ENCODE data around the gene ELMO1.

The ELMO1 gene

DNA sequence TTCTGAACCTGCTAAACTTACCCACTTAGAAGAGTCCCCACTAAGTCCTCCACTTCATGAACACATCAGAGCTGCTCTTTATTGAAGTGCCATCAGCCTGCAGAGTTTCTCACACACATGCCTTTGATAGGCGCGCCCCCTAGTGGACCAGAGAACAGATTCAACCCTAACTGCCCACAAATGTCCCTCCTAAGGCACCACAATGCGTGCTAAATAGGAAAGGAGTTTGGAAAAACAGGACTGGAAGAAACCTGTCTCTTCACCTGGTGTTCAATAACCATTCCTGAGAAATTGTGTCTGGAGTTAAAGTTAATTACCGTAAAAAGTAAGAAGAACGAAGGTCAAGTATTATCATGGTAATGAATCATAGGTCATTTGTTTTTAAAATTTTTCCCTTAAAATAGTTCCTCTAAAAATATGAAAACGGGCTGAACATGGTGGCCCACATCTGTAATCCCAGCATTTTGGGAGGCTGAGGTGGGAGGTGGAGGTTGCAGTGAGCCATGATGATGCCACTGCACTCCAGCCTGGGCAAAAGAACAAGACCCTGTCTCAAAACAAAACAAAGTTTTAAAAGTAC lies 249.7 kb downstream of the ELMO1 start:
- Histone ChIP-seq H3K36me3 (ENCODE audit: insufficient read depth, low read depth, low read length) (no peaks in the 10 kb centered on the region), H3K9me3 (ENCODE audit: insufficient read depth, low read depth, low read length) (no peaks in the 10 kb centered on the region), H3K27ac (ENCODE audit: low read length) (no peak overlapping the region), H3K9ac (ENCODE audit: low read depth, low read length) (no peak overlapping the region), H3K4me1 (ENCODE audit: insufficient read depth, low read length) (no peaks in the 10 kb centered on the region), H3K27me3 (ENCODE audit: insufficient read depth, low read length) (no peaks in the 10 kb centered on the region), H3K4me3 (ENCODE audit: low read length) (no peak overlapping the region)

DNA sequence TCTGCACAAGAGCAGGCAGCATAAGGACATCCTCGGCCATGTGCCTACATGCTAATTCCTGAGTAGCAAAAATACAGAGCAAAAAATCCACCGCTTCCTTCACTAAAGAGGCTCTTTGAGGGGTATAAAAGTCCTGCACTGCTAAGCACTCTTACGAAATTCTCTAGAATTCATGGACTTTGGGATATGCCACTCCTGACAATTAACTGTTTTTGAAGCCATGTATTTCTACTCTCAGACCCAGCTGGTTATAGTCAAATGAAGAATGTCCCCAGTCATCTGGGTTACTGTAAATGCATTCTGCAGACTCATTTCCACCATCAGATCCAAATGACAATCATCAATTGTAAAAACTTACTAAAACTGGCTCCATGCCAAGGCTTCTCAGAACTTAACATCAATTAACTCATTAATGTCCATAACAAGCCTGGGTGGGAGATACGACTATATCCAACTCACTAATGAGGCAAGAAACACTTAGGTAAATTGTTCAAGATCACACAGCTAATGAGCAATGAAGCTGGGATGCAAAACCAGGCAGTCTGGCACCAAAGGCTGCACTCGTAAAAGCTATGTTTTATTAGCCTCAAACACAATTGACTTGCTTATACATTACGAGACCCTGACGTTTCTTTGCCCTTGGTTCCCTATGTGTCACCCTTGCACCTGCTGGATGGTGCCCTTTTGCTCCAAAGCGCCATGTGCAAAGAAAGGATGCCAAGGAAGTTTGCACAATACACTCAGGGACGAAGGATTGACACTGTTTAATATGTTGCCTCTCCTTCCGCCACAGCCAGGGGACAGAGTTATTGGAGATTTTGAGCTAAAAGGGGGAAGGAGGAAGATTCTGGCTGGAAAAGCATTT lies 250.4 kb downstream of the ELMO1 start:
- Histone ChIP-seq H3K27ac (ENCODE audit: low read length) (no peak overlapping the region), H3K9me3 (ENCODE audit: insufficient read depth, low read depth, low read length) (no peaks in the 10 kb centered on the region), H3K4me1 (ENCODE audit: insufficient read depth, low read length) (no peaks in the 10 kb centered on the region), H3K36me3 (ENCODE audit: insufficient read depth, low read depth, low read length) (no peaks in the 10 kb centered on the region), H3K27me3 (ENCODE audit: insufficient read depth, low read length) (no peaks in the 10 kb centered on the region), H3K9ac (ENCODE audit: low read depth, low read length) (no peak overlapping the region), H3K4me3 (ENCODE audit: low read length) (no peak overlapping the region)

DNA sequence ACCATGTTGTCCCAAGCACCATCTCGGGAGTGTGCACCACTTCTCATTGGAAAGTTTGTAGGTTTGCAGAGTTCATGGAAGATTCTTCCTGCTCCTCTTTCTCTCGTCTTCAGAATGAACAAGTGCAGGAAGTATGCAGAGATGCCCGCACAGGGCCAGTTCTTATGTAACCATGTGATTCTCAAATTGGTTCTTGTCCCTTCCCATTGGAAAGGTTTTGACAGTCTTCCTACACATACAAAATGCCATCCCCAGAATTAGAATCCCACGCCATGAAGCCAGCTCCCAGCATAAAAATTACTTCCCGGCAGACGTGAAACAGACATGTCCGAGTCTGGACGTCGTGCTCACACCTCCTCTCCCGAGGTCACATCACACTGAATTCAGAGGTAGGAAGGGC lies 251.6 kb downstream of the ELMO1 start:
- Histone ChIP-seq H3K36me3 (ENCODE audit: insufficient read depth, low read depth, low read length) (no peaks in the 10 kb centered on the region), H3K9me3 (ENCODE audit: insufficient read depth, low read depth, low read length) (no peaks in the 10 kb centered on the region), H3K9ac (ENCODE audit: low read depth, low read length) (no peak overlapping the region), H3K27ac (ENCODE audit: low read length) (no peak overlapping the region), H3K27me3 (ENCODE audit: insufficient read depth, low read length) (no peaks in the 10 kb centered on the region), H3K4me1 (ENCODE audit: insufficient read depth, low read length) (no peaks in the 10 kb centered on the region), H3K4me3 (ENCODE audit: low read length) (no peak overlapping the region)

DNA sequence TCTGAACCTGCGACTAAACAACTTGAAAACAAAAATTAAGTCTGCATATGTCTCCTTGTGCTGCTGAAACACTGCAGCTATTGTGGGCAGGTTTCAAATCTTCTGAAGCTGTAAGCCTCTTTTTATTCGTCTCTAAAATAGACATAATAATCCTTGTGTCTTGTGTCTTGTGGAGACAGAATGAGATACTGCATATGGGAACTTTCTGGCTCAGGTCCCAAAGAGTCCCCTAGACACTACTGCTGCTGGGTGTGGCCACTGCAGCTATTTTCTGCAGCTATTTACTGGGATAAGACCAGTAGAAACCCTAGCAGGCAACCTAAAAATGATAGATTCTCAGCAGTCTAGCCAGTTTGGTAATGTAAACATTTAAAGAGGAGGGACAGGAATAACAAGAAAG lies 252.0 kb downstream of the ELMO1 start:
- no peaks in the 10 kb centered on the region for H3K9me3 ChIP-seq (ENCODE audit: insufficient read depth, low read depth, low read length)
- H3K36me3 ChIP-seq (ENCODE audit: insufficient read depth, low read depth, low read length) = no peaks in the 10 kb centered on the region
- H3K9ac ChIP-seq (ENCODE audit: low read depth, low read length) = no peak overlapping the region
- no peak overlapping the region for H3K4me3 ChIP-seq (ENCODE audit: low read length)
- H3K27me3 ChIP-seq (ENCODE audit: insufficient read depth, low read length) = no peaks in the 10 kb centered on the region
- no peaks in the 10 kb centered on the region for H3K4me1 ChIP-seq (ENCODE audit: insufficient read depth, low read length)
- no peak overlapping the region for H3K27ac ChIP-seq (ENCODE audit: low read length)

DNA sequence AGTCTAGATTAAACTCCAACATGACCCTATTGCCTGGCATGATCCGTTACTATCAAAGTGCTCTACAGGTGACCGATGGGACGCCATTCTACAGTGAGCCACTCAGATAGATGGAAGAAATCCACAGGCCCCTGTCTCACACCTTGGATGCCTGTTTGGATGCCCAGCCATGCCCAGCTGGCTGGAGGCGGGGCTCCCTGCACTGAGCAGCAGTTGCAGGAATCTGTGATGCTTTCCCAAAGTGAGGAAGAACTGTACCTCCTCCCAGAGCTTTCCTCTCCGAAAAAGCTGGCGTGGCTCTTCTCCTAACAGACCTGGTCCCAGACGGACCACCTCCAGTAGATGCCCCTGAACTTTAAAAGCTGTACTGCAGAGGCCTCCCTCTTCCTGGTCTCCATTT lies 253.3 kb downstream of the ELMO1 start:
- H3K27ac ChIP-seq (ENCODE audit: low read length) = no peak overlapping the region
- no peaks in the 10 kb centered on the region for H3K36me3 ChIP-seq (ENCODE audit: insufficient read depth, low read depth, low read length)
- no peaks in the 10 kb centered on the region for H3K4me1 ChIP-seq (ENCODE audit: insufficient read depth, low read length)
- H3K9me3 ChIP-seq (ENCODE audit: insufficient read depth, low read depth, low read length) = no peaks in the 10 kb centered on the region
- H3K9ac ChIP-seq (ENCODE audit: low read depth, low read length) = no peak overlapping the region
- H3K4me3 ChIP-seq (ENCODE audit: low read length) = no peak overlapping the region
- H3K27me3 ChIP-seq (ENCODE audit: insufficient read depth, low read length) = no peaks in the 10 kb centered on the region

DNA sequence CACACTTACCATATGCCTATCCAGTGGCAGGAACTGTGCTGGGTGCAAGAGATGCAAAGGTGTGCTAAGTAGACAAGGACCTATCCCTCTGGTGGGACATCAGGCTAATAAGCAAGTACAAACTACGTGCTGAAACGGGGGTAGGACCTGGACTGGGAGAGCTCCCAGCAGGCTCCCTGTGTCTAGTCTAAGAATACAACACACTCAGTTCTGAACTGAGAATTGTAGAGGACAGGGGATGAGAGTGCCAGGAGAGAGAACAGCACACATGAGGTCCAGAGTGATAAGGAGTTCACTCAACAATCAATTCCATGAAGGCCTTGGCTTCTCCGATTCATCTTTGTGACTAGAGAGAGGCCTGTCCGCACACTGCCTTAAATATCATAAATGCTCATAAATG lies 253.7 kb downstream of the ELMO1 start:
- H3K9me3 ChIP-seq (ENCODE audit: insufficient read depth, low read depth, low read length) = no peaks in the 10 kb centered on the region
- H3K27ac ChIP-seq (ENCODE audit: low read length) = no peak overlapping the region
- H3K9ac ChIP-seq (ENCODE audit: low read depth, low read length) = no peak overlapping the region
- no peaks in the 10 kb centered on the region for H3K4me1 ChIP-seq (ENCODE audit: insufficient read depth, low read length)
- no peaks in the 10 kb centered on the region for H3K27me3 ChIP-seq (ENCODE audit: insufficient read depth, low read length)
- H3K36me3 ChIP-seq (ENCODE audit: insufficient read depth, low read depth, low read length) = no peaks in the 10 kb centered on the region
- no peak overlapping the region for H3K4me3 ChIP-seq (ENCODE audit: low read length)

DNA sequence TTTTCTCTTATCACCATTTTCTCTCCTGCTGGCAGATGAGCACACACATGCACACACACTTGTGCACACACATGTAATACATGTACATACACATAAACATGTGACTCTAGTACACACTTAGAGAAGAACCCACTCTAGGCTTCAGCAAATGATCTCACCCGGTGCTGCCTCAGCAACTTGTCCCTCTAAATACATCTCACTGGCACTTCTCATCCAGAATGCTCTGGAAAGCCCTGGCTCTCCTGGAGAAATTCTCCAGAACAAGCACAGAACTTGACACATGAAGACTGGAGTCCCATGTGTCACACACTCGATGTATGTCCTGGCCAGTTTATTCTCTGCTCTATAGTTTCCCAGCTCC lies 254.9 kb downstream of the ELMO1 start:
- no peaks in the 10 kb centered on the region for H3K4me1 ChIP-seq (ENCODE audit: insufficient read depth, low read length)
- H3K9me3 ChIP-seq (ENCODE audit: insufficient read depth, low read depth, low read length) = no peaks in the 10 kb centered on the region
- no peak overlapping the region for H3K9ac ChIP-seq (ENCODE audit: low read depth, low read length)
- no peak overlapping the region for H3K27ac ChIP-seq (ENCODE audit: low read length)
- no peaks in the 10 kb centered on the region for H3K27me3 ChIP-seq (ENCODE audit: insufficient read depth, low read length)
- no peak overlapping the region for H3K4me3 ChIP-seq (ENCODE audit: low read length)
- H3K36me3 ChIP-seq (ENCODE audit: insufficient read depth, low read depth, low read length) = no peaks in the 10 kb centered on the region

DNA sequence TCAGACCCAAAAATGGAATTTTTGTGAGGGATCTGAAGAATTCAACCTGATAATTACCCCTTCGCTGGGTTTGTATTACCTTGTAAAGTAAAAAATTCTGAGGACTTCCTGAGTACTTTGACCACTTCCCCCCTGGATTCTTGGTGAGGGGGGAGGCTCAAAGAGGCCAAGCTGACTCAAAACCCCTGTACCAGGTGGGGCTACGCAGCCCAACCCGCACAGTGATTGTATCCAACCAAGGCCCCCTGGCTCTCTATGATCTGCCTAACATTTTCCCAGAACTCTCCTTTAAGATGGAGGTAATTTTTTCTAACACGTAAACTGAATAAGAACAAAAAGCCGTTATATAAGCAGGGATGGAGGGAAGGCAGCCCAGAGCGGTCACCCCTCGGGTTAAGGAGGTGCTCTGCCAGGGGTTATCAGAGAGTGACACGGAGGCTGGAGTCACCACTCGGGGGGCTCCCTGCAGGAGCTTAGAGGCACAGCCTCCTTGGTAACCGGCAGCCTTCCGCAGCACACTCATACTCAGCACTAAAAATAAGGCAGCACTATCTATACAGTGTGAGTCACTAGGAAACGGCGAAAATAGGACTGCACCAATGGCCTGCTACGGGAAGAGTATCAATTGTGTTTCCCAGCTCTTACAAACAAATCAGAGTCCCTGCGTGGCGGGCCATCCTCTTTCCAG lies 255.4 kb downstream of the ELMO1 start:
- no peaks in the 10 kb centered on the region for H3K4me1 ChIP-seq (ENCODE audit: insufficient read depth, low read length)
- H3K4me3 ChIP-seq (ENCODE audit: low read length) = no peak overlapping the region
- H3K36me3 ChIP-seq (ENCODE audit: insufficient read depth, low read depth, low read length) = no peaks in the 10 kb centered on the region
- H3K9me3 ChIP-seq (ENCODE audit: insufficient read depth, low read depth, low read length) = no peaks in the 10 kb centered on the region
- no peaks in the 10 kb centered on the region for H3K27me3 ChIP-seq (ENCODE audit: insufficient read depth, low read length)
- H3K27ac ChIP-seq (ENCODE audit: low read length) = no peak overlapping the region
- H3K9ac ChIP-seq (ENCODE audit: low read depth, low read length) = no peak overlapping the region

DNA sequence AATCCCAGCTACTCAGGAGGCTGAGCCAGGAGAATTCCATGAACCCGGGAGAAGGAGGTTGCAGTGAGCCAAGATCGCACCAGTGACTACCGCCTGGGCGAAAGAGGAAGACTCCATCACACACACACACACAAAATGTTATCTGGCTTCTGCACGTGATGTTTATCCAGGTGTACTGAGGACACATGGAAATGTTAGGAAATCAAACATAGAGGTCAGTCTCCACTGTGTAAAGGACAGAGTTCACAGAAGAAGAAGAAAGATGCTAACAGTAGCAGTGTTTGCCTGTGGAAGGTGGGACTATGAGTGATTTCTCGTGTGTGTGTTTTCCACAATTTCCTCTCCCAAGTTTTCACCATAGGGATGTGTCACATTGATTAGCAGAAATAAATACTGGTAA lies 256.9 kb downstream of the ELMO1 start:
- Histone ChIP-seq H3K4me1 (ENCODE audit: insufficient read depth, low read length) (no peaks in the 10 kb centered on the region), H3K27me3 (ENCODE audit: insufficient read depth, low read length) (no peaks in the 10 kb centered on the region), H3K9ac (ENCODE audit: low read depth, low read length) (no peak overlapping the region), H3K27ac (ENCODE audit: low read length) (no peak overlapping the region), H3K4me3 (ENCODE audit: low read length) (no peak overlapping the region), H3K36me3 (ENCODE audit: insufficient read depth, low read depth, low read length) (no peaks in the 10 kb centered on the region), H3K9me3 (ENCODE audit: insufficient read depth, low read depth, low read length) (no peaks in the 10 kb centered on the region)

DNA sequence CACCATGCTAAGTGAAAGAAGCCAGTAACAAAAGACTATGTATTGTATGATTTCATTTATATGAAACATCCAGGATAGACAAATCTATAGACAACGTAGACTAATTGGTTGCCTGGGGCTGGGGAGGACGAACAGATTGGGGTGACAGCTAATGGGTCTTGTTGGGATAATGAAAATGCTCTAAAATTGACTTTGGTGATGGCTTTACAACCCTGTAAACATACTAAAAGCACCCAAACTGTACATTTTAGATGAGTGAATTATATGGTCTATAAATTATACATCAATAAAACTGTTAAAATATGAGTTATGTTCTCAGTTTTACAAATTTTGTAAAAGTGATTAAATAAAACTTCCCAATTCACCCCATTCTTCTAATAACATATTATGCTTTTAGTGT lies 261.5 kb downstream of the ELMO1 start:
- no peaks in the 10 kb centered on the region for H3K27me3 ChIP-seq (ENCODE audit: insufficient read depth, low read length)
- H3K36me3 ChIP-seq (ENCODE audit: insufficient read depth, low read depth, low read length) = no peaks in the 10 kb centered on the region
- peaks cover 13% of the 10 kb centered on the region; the same call in 1 of the 2 replicates for H3K4me1 ChIP-seq (ENCODE audit: insufficient read depth, low read length)
- H3K27ac ChIP-seq (ENCODE audit: low read length) = no peak overlapping the region
- no peak overlapping the region for H3K4me3 ChIP-seq (ENCODE audit: low read length)
- H3K9me3 ChIP-seq (ENCODE audit: insufficient read depth, low read depth, low read length) = no peaks in the 10 kb centered on the region
- H3K9ac ChIP-seq (ENCODE audit: low read depth, low read length) = no peak overlapping the region

DNA sequence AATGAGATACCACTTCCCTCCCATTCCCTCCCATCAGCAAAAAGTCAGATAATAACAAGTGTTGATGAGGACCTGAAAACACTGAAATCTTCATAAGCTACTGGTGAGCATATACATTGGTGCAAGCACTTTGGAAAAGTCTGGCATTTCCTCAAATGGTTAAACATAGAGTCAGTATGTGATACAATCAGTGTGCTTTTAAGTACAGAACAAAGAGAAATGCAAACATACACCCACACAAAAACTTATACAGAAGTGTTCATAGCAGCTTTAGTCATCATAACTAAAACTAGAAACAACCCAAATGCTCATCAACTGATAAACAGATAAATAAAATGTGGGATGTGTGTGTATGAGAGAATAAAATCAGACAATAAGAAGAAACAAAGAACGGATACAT lies 261.9 kb downstream of the ELMO1 start:
- Histone ChIP-seq H3K36me3 (ENCODE audit: insufficient read depth, low read depth, low read length) (no peaks in the 10 kb centered on the region), H3K9ac (ENCODE audit: low read depth, low read length) (no peak overlapping the region), H3K9me3 (ENCODE audit: insufficient read depth, low read depth, low read length) (no peaks in the 10 kb centered on the region), H3K4me3 (ENCODE audit: low read length) (no peak overlapping the region), H3K4me1 (ENCODE audit: insufficient read depth, low read length) (peaks cover 13% of the 10 kb centered on the region; the same call in 1 of the 2 replicates), H3K27ac (ENCODE audit: low read length) (no peak overlapping the region), H3K27me3 (ENCODE audit: insufficient read depth, low read length) (no peaks in the 10 kb centered on the region)

DNA sequence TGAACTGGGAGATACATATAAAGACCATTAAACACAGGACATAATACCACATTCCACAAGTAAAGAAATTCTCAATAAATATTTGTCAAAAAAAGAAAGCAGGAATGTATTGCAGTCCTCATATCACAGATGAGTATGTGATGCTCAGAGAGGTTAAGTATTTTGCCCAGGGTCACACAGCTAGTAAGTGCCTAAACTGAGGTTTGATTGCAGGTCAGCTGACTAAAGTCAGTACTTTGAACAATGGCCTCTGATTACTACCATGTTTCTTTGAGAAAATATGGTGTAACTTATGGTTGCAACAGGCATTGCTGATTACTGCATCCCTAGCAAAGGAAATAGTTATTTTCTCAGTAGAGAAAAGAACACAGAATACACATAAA lies 267.1 kb downstream of the ELMO1 start:
- no peak overlapping the region for H3K27ac ChIP-seq (ENCODE audit: low read length)
- H3K9me3 ChIP-seq (ENCODE audit: insufficient read depth, low read depth, low read length) = no peaks in the 10 kb centered on the region
- H3K4me3 ChIP-seq (ENCODE audit: low read length) = no peak overlapping the region
- peak overlapping the region; percentile 25; the same call in 1 of the 2 replicates for H3K9ac ChIP-seq (ENCODE audit: low read depth, low read length)
- H3K36me3 ChIP-seq (ENCODE audit: insufficient read depth, low read depth, low read length) = no peaks in the 10 kb centered on the region
- H3K4me1 ChIP-seq (ENCODE audit: insufficient read depth, low read length) = peaks cover 28% of the 10 kb centered on the region; the same call in 1 of the 2 replicates
- H3K27me3 ChIP-seq (ENCODE audit: insufficient read depth, low read length) = no peaks in the 10 kb centered on the region

Measured in iPS-20b (cell line).